Transverse colon (tissue), 4 donors: Measurements from ENCODE around the gene DLL1. TPM values are rescaled to one million over a fixed set of nuclear protein-coding genes. Genes with fewer than 3 reads are reported as not detected.

ENCODE experiments used
- DNase-seq: peaks from one replicate; pipeline ENCODE4 v3.0.0-alpha.2; 2019
- H3K27ac ChIP-seq, 4 donors: fragments of 200-600 bp; sonication (generic); 2 replicates each; pipeline ENCODE4 v1.5.1; 2016 to 2018; ENCODE audit warnings: inconsistent platforms in 4 of 4
- H3K27me3 ChIP-seq: fragments of 200-600 bp; sonication (generic); 2 replicates; pipeline ENCODE4 v1.5.1; 2017; ENCODE audit warnings: inconsistent platforms
- H3K36me3 ChIP-seq, 4 donors: fragments of 200-600 bp; sonication (generic); 2 replicates each; pipeline ENCODE4 v1.5.1; 2017 to 2019; ENCODE audit warnings: inconsistent platforms in 4 of 4
- H3K4me1 ChIP-seq, 4 donors: fragments of 200-600 bp; sonication (generic); 2 replicates each; pipeline ENCODE4 v1.5.1; 2017 to 2020; ENCODE audit warnings: inconsistent platforms in 4 of 4
- H3K4me3 ChIP-seq, 4 donors: fragments of 200-600 bp; sonication (generic); 1 replicate in 1 of 4; 2 replicates in 3 of 4; pipeline versions ENCODE4 v1.5.1 to v1.6.1; 2017 to 2019; ENCODE audit warnings: inconsistent platforms in 4 of 4
- H3K9me3 ChIP-seq, 2 donors: fragments of 200-600 bp; sonication (generic); 2 replicates each; pipeline ENCODE4 v1.5.1; 2017 to 2019; ENCODE audit warnings: inconsistent platforms in 2 of 2
- CTCF ChIP-seq, 5 experiments: fragments of 200-600 bp in 3 of 5; fragments of 450-650 bp in 2 of 5; sonication (generic) in 3 of 5; IDR thresholded peaks; 1 replicate in 2 of 5; 2 replicates in 3 of 5; pipeline ENCODE4 v1.5.1; 2016 to 2017; ENCODE audit warnings: antibody characterized with exemption in 5 of 5, inconsistent platforms in 3 of 5, mild to moderate bottlenecking in 2 of 5, moderate library complexity in 1 of 5
- EP300 ChIP-seq: sonication (generic); formaldehyde crosslinking; IDR thresholded peaks from one replicate; pipeline ENCODE4 v1.6.1; 2017; ENCODE audit warnings: antibody characterized with exemption, low read depth
- POLR2A ChIP-seq: fragments of 450-650 bp; IDR thresholded peaks from one replicate; pipeline ENCODE4 v1.6.1; 2016; ENCODE audit warnings: antibody characterized with exemption, mild to moderate bottlenecking, moderate library complexity
- POLR2AphosphoS5 ChIP-seq, 3 donors: sonication (generic); formaldehyde crosslinking; IDR thresholded peaks; one replicate each; pipeline ENCODE4 v1.6.1; 2016; ENCODE audit warnings: antibody characterized with exemption in 3 of 3
- WGBS, 2 donors: methylation state at CpG; one replicate each; pipeline ENCODE4 v1.1.5; 2018; ENCODE audit warnings: low coverage in 1 of 2; 5-methylcytosine and 5-hydroxymethylcytosine counted together
- in situ Hi-C, 4 donors: fragments of 200-750 bp; cut with MboI; loops; one replicate each; pipeline versions ENCODE4 v1.15.0 to v1.15.1; 2017; ENCODE audit warnings: low sequenced_read_pairs in 3 of 4, low pct_ligation_motif_present in 1 of 4, low pct_unique_long_range_greater_than_20kb in 1 of 4
- intact Hi-C: fragments of 100-400 bp; cut with DNase I; formaldehyde crosslinking; loops from one replicate; pipeline ENCODE4 v1.15.1; 2023; ENCODE audit warnings: low total_unique reads
- total RNA-seq, 4 donors: library from RNA; depleted of rRNA; stranded (reverse); fragments of >200 nt; gene quantifications; one replicate each; pipeline ENCODE4 v1.1.0, GENCODE V29; 2016

DLL1 gene
- total RNA-seq, 4 donors from 2014 or later, result 15.0 to 46.2 (median 25.9) TPM

- 3 to 8% methylated on average over 8 to 11 of the region's 11 CpGs for WGBS, 2 donors
- no peaks in the 10 kb centered on the region for H3K9me3 ChIP-seq
- peak overlapping the region; percentile 74 to 86 (median 85) for H3K27ac ChIP-seq
- TF ChIP-seq EP300 (no peak), POLR2AphosphoS5 (IDR thresholded peaks at IDR 0.05) (no peak), POLR2A (no peak), CTCF (IDR thresholded peaks at IDR 0.05) (no peak)
- in situ Hi-C loops (no loop called here), intact Hi-C loops (no loop called here)
- no peak for DNase-seq
- peaks cover 21 to 75% (median 69%) of the 10 kb centered on the region in 4 donors for H3K4me1 ChIP-seq
- peaks cover 92% of the 10 kb centered on the region for H3K27me3 ChIP-seq
- peak overlapping the region in 3 of 4 donors; percentile 50 to 72 (median 69) for H3K4me3 ChIP-seq
- no peaks in the 10 kb centered on the region for H3K36me3 ChIP-seq
Observed at GRCh38 chr6:170292111-170292406, 1.2 kb upstream of the DLL1 start.

GRCh38 chr6:170291271-170292110 is 613 bp upstream of the DLL1 start:
- Histone ChIP-seq H3K9me3 (no peaks in the 10 kb centered on the region), H3K4me3 (peak overlapping the region; percentile 23 to 72 (median 60)), H3K4me1 (peaks cover 21 to 75% (median 64%) of the 10 kb centered on the region in 4 donors), H3K27me3 (peaks cover 92% of the 10 kb centered on the region), H3K36me3 (no peaks in the 10 kb centered on the region), H3K27ac (peak overlapping the region; percentile 74 to 86 (median 85))
- peak; percentile 28 for TF ChIP-seq POLR2A
- no peak for TF ChIP-seq CTCF (IDR thresholded peaks at IDR 0.05)
- peak in 1 of 3 donors; percentile 57 for TF ChIP-seq POLR2AphosphoS5 (IDR thresholded peaks at IDR 0.05)
- no peak for TF ChIP-seq EP300
- in situ Hi-C loops (no loop called here), intact Hi-C loops (no loop called here)
- DNase-seq, result peak; percentile 74
- 4% methylated on average over 45 of the region's 87 CpGs; no CpG with 5 or more reads in 1 of the 2 donors for WGBS, 2 donors

- Histone ChIP-seq H3K9me3 (no peaks in the 10 kb centered on the region), H3K27me3 (peaks cover 76% of the 10 kb centered on the region), H3K27ac (peak overlapping the region; percentile 74 to 86 (median 85)), H3K4me1 (peaks cover 9 to 59% (median 48%) of the 10 kb centered on the region in 4 donors), H3K4me3 (peak overlapping the region; percentile 50 to 72 (median 68)), H3K36me3 (no peaks in the 10 kb centered on the region)
- DNase-seq, result no peak
- TF ChIP-seq EP300 (no peak), POLR2A (no peak), POLR2AphosphoS5 (IDR thresholded peaks at IDR 0.05) (no peak), CTCF (IDR thresholded peaks at IDR 0.05) (no peak)
- in situ Hi-C loops (no loop called here), intact Hi-C loops (no loop called here)
- 0% methylated on average over 27 of the region's 41 CpGs; no CpG with 5 or more reads in 1 of the 2 donors for whole genome bisulfite sequencing, 2 donors
Observed at GRCh38 chr6:170289951-170290295, 955 bp downstream of the DLL1 start.

- no peaks in the 10 kb centered on the region for H3K9me3 ChIP-seq
- no peaks in the 10 kb centered on the region for H3K36me3 ChIP-seq
- peak overlapping the region; percentile 50 to 72 (median 68) for H3K4me3 ChIP-seq
- peaks cover 70% of the 10 kb centered on the region for H3K27me3 ChIP-seq
- peaks cover 9 to 57% (median 46%) of the 10 kb centered on the region in 4 donors for H3K4me1 ChIP-seq
- peak overlapping the region; percentile 74 to 86 (median 85) for H3K27ac ChIP-seq
- in situ Hi-C loops (no loop called here), intact Hi-C loops (no loop called here)
- TF ChIP-seq POLR2AphosphoS5 (IDR thresholded peaks at IDR 0.05) (no peak), EP300 (no peak), POLR2A (no peak), CTCF (IDR thresholded peaks at IDR 0.05) (no peak)
- no peak for DNase-seq
- WGBS, 2 donors, result 5% methylated on average over 56 of the region's 85 CpGs; no CpG with 5 or more reads in 1 of the 2 donors
Observed at GRCh38 chr6:170289180-170289931, 1.5 kb downstream of the DLL1 start.
